BJ (cell line): ENCODE results near the gene ACOX3. TPM values are rescaled to one million over a fixed set of nuclear protein-coding genes. Genes with fewer than 3 reads are reported as not detected.

Experiments used
- CTCF ChIA-PET: fragments of 350-600 bp; formaldehyde crosslinking; extraction: SDS; loops from one replicate; lab custom pipeline; 2021; ENCODE audit warnings: antibody characterized with exemption, inconsistent platforms; lab: Yijun Ruan, JAX
- POLR2A ChIA-PET: fragments of 300-600 bp; sonication (Branson Sonifier 250); formaldehyde crosslinking; extraction: SDS; loops from one replicate; lab custom pipeline; 2021; ENCODE audit warnings: antibody characterized with exemption; lab: Charles Lee
- DNase-seq: peaks from one replicate; pipeline ENCODE4 v3.0.0-alpha.2; 2011; ENCODE audit warnings: low read depth
- H3K27me3 ChIP-seq: 2 replicates; pipeline ENCODE4 v1.6.0; 2011; ENCODE audit warnings: low read length; ENCODE audit not compliant: control insufficient read depth, insufficient read depth
- H3K36me3 ChIP-seq: 2 replicates; pipeline ENCODE4 v1.5.1; 2011; ENCODE audit warnings: low read length; ENCODE audit not compliant: control insufficient read depth, insufficient read depth
- H3K4me3 ChIP-seq: 2 replicates; pipeline ENCODE4 v1.5.1; 2011; ENCODE audit warnings: low read depth, mild to moderate bottlenecking, control low read depth, low read length
- polyA plus RNA-seq: library from polyadenylated mRNA; depleted of rRNA; stranded (reverse); fragments of >200 nt; gene quantifications from 2 replicates; pipeline ENCODE4 v1.2.3, GENCODE V29; 2011; rRNA removed
- small RNA-seq: library from RNA; depleted of rRNA; stranded (forward); fragments of <200 nt; gene quantifications from one replicate; pipeline ENCODE3, GENCODE V24; 2012; ENCODE audit warnings: low replicate concordance, low read depth; ENCODE audit not compliant: insufficient read length
- TF ChIP-seq, protein P1 (sequence below): IDR thresholded peaks from 2 replicates; pipeline ENCODE4 v1.5.1; 2011; ENCODE audit warnings: low read depth, mild to moderate bottlenecking, control low read depth, inconsistent platforms, low read length, moderate library complexity; ENCODE audit not compliant: insufficient read depth

The ACOX3 gene
- polyA plus RNA-seq, 1 experiment = 10.2 TPM

DNA sequence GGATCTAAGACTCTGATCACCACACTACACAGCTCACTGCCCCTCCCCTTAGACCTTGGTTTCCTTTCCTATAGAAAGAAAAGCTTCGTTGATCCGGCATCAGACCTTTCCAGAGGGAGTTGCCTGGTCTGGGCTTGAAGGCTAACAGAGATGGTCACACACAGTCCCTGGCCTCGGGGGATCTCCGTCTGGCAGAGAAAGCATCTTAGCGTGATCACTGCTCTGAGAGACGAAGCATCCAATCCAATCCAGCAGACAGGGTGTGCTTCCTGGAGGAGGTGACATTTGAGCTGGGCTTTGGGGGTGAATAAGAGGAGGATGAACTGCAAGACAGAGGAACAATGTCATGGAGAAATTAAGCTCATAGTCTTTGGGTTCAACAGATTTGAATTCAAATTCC is 121.5 kb downstream of the ACOX3 start:
- H3K4me3 ChIP-seq = no peak overlapping the region
- DNase-seq = no peak
- TF ChIP-seq, protein P1, sequence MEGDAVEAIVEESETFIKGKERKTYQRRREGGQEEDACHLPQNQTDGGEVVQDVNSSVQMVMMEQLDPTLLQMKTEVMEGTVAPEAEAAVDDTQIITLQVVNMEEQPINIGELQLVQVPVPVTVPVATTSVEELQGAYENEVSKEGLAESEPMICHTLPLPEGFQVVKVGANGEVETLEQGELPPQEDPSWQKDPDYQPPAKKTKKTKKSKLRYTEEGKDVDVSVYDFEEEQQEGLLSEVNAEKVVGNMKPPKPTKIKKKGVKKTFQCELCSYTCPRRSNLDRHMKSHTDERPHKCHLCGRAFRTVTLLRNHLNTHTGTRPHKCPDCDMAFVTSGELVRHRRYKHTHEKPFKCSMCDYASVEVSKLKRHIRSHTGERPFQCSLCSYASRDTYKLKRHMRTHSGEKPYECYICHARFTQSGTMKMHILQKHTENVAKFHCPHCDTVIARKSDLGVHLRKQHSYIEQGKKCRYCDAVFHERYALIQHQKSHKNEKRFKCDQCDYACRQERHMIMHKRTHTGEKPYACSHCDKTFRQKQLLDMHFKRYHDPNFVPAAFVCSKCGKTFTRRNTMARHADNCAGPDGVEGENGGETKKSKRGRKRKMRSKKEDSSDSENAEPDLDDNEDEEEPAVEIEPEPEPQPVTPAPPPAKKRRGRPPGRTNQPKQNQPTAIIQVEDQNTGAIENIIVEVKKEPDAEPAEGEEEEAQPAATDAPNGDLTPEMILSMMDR = no peak

DNA sequence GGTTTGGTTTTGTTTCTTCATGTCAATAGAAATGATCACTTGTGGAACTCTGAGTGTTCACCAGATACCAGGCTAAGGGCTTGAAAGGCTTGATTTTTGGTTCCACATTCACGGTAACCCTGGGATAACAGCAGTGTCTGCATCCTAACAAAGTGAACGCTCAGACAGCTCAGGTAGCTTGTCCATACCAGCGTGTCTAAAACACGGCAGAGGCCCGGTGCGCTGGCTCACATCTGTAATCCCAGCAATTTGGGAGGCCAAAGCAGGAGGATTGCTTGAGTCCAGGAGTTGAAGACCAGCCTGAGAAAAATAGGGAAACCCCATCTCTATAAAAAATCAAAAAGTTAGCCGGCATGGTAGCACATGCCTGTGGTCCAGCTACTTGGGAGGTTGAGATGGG is 122.0 kb downstream of the ACOX3 start:
- H3K27me3 ChIP-seq = no peaks in the 10 kb centered on the region
- ChIA-PET POLR2A (no interaction called here), CTCF (no interaction called here)
- no peak for DNase-seq
- H3K4me3 ChIP-seq = no peak overlapping the region
- TF ChIP-seq, protein P1 = no peak
- no peaks in the 10 kb centered on the region for H3K36me3 ChIP-seq

More for the DNA sequence above, 121.5 kb downstream of the ACOX3 start:
- Histone ChIP-seq H3K36me3 (no peaks in the 10 kb centered on the region), H3K27me3 (no peaks in the 10 kb centered on the region)
- POLR2A ChIA-PET = no interaction called here
- CTCF ChIA-PET = interaction anchor here (1.6 to 1.7 kb wide), 2 partner anchors 75 to 84 kb away, joined by 4 to 7 read pairs; no protein-coding TSS in a partner anchor

DNA sequence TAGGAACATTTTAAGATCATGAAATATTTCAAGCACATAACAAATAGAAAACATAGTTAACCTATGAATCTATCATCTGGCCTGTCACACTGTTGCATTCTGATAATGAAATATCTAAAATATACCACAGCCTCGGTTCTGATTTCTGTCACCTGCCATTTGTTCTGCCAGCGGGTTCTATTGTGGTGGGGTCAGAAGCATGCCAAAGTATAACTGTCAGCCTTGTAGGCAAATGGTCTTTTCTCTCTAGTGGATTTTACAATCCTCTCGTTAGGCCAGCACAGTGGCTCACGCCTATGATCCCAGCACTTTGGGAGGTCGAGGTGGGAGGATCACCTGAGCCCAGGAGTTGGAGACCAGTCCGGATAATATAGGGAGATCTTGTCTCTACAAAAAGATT is 123.0 kb downstream of the ACOX3 start:
- no peak for DNase-seq
- TF ChIP-seq, protein P1 = no peak
- POLR2A ChIA-PET = no interaction called here
- CTCF ChIA-PET = no interaction called here
- H3K27me3 ChIP-seq = no peaks in the 10 kb centered on the region
- H3K4me3 ChIP-seq = no peak overlapping the region
- H3K36me3 ChIP-seq = no peaks in the 10 kb centered on the region

DNA sequence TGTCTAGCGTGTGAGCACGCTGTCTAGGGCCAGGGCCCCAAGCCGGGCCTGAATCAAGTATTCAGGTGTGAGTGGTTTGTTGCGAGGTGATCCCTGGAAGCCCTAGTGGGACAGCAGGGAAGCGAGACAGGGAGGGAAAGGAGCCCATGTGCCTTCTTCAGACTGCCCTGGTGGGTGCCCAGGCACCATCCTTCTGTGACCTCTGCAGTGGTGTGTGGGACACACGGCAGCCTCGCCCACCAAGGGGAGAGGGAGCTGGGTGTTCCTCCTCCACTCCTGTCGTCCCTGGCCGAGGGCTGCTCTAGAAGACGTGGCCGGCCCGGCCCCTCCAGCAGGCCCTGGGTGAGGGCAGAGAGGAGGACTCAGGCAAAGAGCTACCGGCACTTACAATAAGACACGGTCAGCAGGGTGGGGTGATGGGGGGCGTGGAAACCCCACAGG is 123.6 kb downstream of the ACOX3 start:
- Histone ChIP-seq H3K4me3 (no peak overlapping the region), H3K27me3 (no peaks in the 10 kb centered on the region), H3K36me3 (no peaks in the 10 kb centered on the region)
- POLR2A ChIA-PET = interaction anchor here (0.6 kb wide), 1 partner anchor 24 kb away, joined by 3 read pairs; no protein-coding TSS in a partner anchor
- TF ChIP-seq, protein P1 = no peak
- no peak for DNase-seq
- CTCF ChIA-PET = no interaction called here

Small RNA genes lying within 50 kb of the gene (small RNA-seq; reads per million reads assigned to genes)
- gene RNA5SP152 = not detected

Other genes with a start within 250 kb of the ACOX3 start
- gene SH3TC1, start 241.4 kb downstream of the ACOX3 start, polyA plus RNA-seq = 0.67 and 1.2 TPM in 2 replicates
- gene HTRA3, start 171.0 kb downstream of the ACOX3 start, polyA plus RNA-seq = 2.9 and 5.7 TPM in 2 replicates
- gene TRMT44, start 54 bp upstream of the ACOX3 start, polyA plus RNA-seq = 5.3 and 7.1 TPM in 2 replicates
- gene GPR78, start 139.7 kb upstream of the ACOX3 start, polyA plus RNA-seq = 0.43 and 0.82 TPM in 2 replicates
- 30.2 and 70.9 TPM in 2 replicates for gene CPZ, start 152.0 kb upstream of the ACOX3 start, polyA plus RNA-seq